DMS79 (cell line): ENCODE measurements around the gene MRGPRF.

Source experiments
- DNase-seq: peaks from one replicate; lab custom pipeline; 2025; lab: John Stamatoyannopoulos, UW

MRGPRF gene

GRCh38 chr11:69050592-69051380, 37.7 kb upstream of the MRGPRF start:
- no peak for DNase-seq

GRCh38 chr11:69049490-69049867, 36.4 kb upstream of the MRGPRF start:
- DNase-seq: no peak

GRCh38 chr11:69048694-69049489, 35.8 kb upstream of the MRGPRF start, which contains the start of gene TPCN2:
TSS of gene TPCN2 (plus strand) at chr11:69048932. CDS start at chr11:69048998, 66 bp downstream.
- DNase-seq: peak; percentile 90

GRCh38 chr11:69048031-69048693, 35.1 kb upstream of the MRGPRF start:
- DNase-seq: no peak

- DNase-seq: no peak
These were observed 31.3 kb upstream of the MRGPRF start for GRCh38 chr11:69044111-69045013.

GRCh38 chr11:69041516-69041915, 28.5 kb upstream of the MRGPRF start:
- DNase-seq: no peak

- peak; percentile 73 for DNase-seq
These were observed 27.7 kb upstream of the MRGPRF start for GRCh38 chr11:69040581-69041260.

- DNase-seq: no peak
These were observed 27.0 kb upstream of the MRGPRF start for GRCh38 chr11:69040051-69040450.

- DNase-seq: no peak
These were observed 26.5 kb upstream of the MRGPRF start for GRCh38 chr11:69039501-69039900.

- DNase-seq: no peak
These were observed 24.5 kb upstream of the MRGPRF start for GRCh38 chr11:69037544-69037943.

- no peak for DNase-seq
These were observed 24.0 kb upstream of the MRGPRF start for GRCh38 chr11:69037074-69037473.

- DNase-seq: no peak
These were observed 22.9 kb upstream of the MRGPRF start for GRCh38 chr11:69035946-69036340.

- DNase-seq: no peak
These were observed 22.3 kb upstream of the MRGPRF start for GRCh38 chr11:69035150-69035945.

- no peak for DNase-seq
These were observed 21.2 kb upstream of the MRGPRF start for GRCh38 chr11:69034123-69034867.

GRCh38 chr11:69033431-69033830, 20.4 kb upstream of the MRGPRF start:
- no peak for DNase-seq

GRCh38 chr11:69032833-69033232, 19.8 kb upstream of the MRGPRF start:
- DNase-seq: no peak

GRCh38 chr11:69030301-69030700, 17.3 kb upstream of the MRGPRF start:
- no peak for DNase-seq

- no peak for DNase-seq
These were observed 14.8 kb upstream of the MRGPRF start for GRCh38 chr11:69027704-69028372.

GRCh38 chr11:69024509-69024908, 11.5 kb upstream of the MRGPRF start:
- DNase-seq: no peak
